ENCODE results near the gene GPR39.

The GPR39 gene

GRCh38 chr2:132412021-132412420, 4.6 kb upstream of the GPR39 start:
- no peak overlapping the region for H3K27ac ChIP-seq (ENCODE audit: low read depth, low read length)
- H3K9me3 ChIP-seq (ENCODE audit: control insufficient read depth, insufficient read depth, low read depth, low read length), result no peaks in the 10 kb centered on the region
- H3K27me3 ChIP-seq (ENCODE audit: control insufficient read depth, insufficient read depth, low read length), result peaks cover 24% of the 10 kb centered on the region
- no peak overlapping the region for H3K4me3 ChIP-seq (ENCODE audit: low read depth, low read length)
- no peak overlapping the region for H3K9ac ChIP-seq (ENCODE audit: low read length)
- H3K4me1 ChIP-seq (ENCODE audit: control insufficient read depth, insufficient read depth, low read length), result peaks cover 13% of the 10 kb centered on the region; the same call in 1 of the 2 replicates
- no peaks in the 10 kb centered on the region for H3K36me3 ChIP-seq (ENCODE audit: control insufficient read depth, insufficient read depth, low read length)

GRCh38 chr2:132414081-132414480, 2.5 kb upstream of the GPR39 start:
- H3K9ac ChIP-seq (ENCODE audit: low read length), result no peak overlapping the region
- H3K4me1 ChIP-seq (ENCODE audit: control insufficient read depth, insufficient read depth, low read length), result peaks cover 11% of the 10 kb centered on the region; the same call in 1 of the 2 replicates
- H3K27ac ChIP-seq (ENCODE audit: low read depth, low read length), result no peak overlapping the region
- no peak overlapping the region for H3K4me3 ChIP-seq (ENCODE audit: low read depth, low read length)
- peaks cover 44% of the 10 kb centered on the region for H3K27me3 ChIP-seq (ENCODE audit: control insufficient read depth, insufficient read depth, low read length)
- no peaks in the 10 kb centered on the region for H3K36me3 ChIP-seq (ENCODE audit: control insufficient read depth, insufficient read depth, low read length)
- H3K9me3 ChIP-seq (ENCODE audit: control insufficient read depth, insufficient read depth, low read depth, low read length), result no peaks in the 10 kb centered on the region

- Histone ChIP-seq H3K27me3 (ENCODE audit: control insufficient read depth, insufficient read depth, low read length) (peaks cover 52% of the 10 kb centered on the region), H3K9me3 (ENCODE audit: control insufficient read depth, insufficient read depth, low read depth, low read length) (no peaks in the 10 kb centered on the region), H3K4me1 (ENCODE audit: control insufficient read depth, insufficient read depth, low read length) (peaks cover 11% of the 10 kb centered on the region; the same call in 1 of the 2 replicates), H3K27ac (ENCODE audit: low read depth, low read length) (no peak overlapping the region), H3K9ac (ENCODE audit: low read length) (peak overlapping the region; percentile 69), H3K4me3 (ENCODE audit: low read depth, low read length) (peak overlapping the region; percentile 63), H3K36me3 (ENCODE audit: control insufficient read depth, insufficient read depth, low read length) (no peaks in the 10 kb centered on the region)
These were observed 1.2 kb upstream of the GPR39 start for GRCh38 chr2:132415256-132415914.

- H3K27ac ChIP-seq (ENCODE audit: low read depth, low read length), result no peak overlapping the region; the same call in 1 of the 2 replicates
- H3K9ac ChIP-seq (ENCODE audit: low read length), result peak overlapping the region; percentile 69
- H3K27me3 ChIP-seq (ENCODE audit: control insufficient read depth, insufficient read depth, low read length), result peaks cover 53% of the 10 kb centered on the region
- H3K36me3 ChIP-seq (ENCODE audit: control insufficient read depth, insufficient read depth, low read length), result no peaks in the 10 kb centered on the region
- no peaks in the 10 kb centered on the region for H3K9me3 ChIP-seq (ENCODE audit: control insufficient read depth, insufficient read depth, low read depth, low read length)
- peaks cover 11% of the 10 kb centered on the region; the same call in 1 of the 2 replicates for H3K4me1 ChIP-seq (ENCODE audit: control insufficient read depth, insufficient read depth, low read length)
- peak overlapping the region; percentile 63 for H3K4me3 ChIP-seq (ENCODE audit: low read depth, low read length)
These were observed 486 bp upstream of the GPR39 start for GRCh38 chr2:132415915-132416722.

- no peak overlapping the region for H3K9ac ChIP-seq (ENCODE audit: low read length)
- peaks cover 55% of the 10 kb centered on the region for H3K27me3 ChIP-seq (ENCODE audit: control insufficient read depth, insufficient read depth, low read length)
- H3K9me3 ChIP-seq (ENCODE audit: control insufficient read depth, insufficient read depth, low read depth, low read length), result no peaks in the 10 kb centered on the region
- H3K4me1 ChIP-seq (ENCODE audit: control insufficient read depth, insufficient read depth, low read length), result peaks cover 11% of the 10 kb centered on the region; the same call in 1 of the 2 replicates
- H3K4me3 ChIP-seq (ENCODE audit: low read depth, low read length), result no peak overlapping the region
- no peak overlapping the region for H3K27ac ChIP-seq (ENCODE audit: low read depth, low read length)
- H3K36me3 ChIP-seq (ENCODE audit: control insufficient read depth, insufficient read depth, low read length), result no peaks in the 10 kb centered on the region
These were observed 928 bp downstream of the GPR39 start for GRCh38 chr2:132417430-132418035.

- no peak overlapping the region for H3K4me3 ChIP-seq (ENCODE audit: low read depth, low read length)
- H3K27ac ChIP-seq (ENCODE audit: low read depth, low read length), result no peak overlapping the region
- H3K9ac ChIP-seq (ENCODE audit: low read length), result no peak overlapping the region
- H3K27me3 ChIP-seq (ENCODE audit: control insufficient read depth, insufficient read depth, low read length), result peaks cover 52% of the 10 kb centered on the region
- peaks cover 11% of the 10 kb centered on the region; the same call in 1 of the 2 replicates for H3K4me1 ChIP-seq (ENCODE audit: control insufficient read depth, insufficient read depth, low read length)
- no peaks in the 10 kb centered on the region for H3K9me3 ChIP-seq (ENCODE audit: control insufficient read depth, insufficient read depth, low read depth, low read length)
- no peaks in the 10 kb centered on the region for H3K36me3 ChIP-seq (ENCODE audit: control insufficient read depth, insufficient read depth, low read length)
These were observed 2.6 kb downstream of the GPR39 start for GRCh38 chr2:132419235-132419634.

- Histone ChIP-seq H3K9ac (ENCODE audit: low read length) (no peak overlapping the region), H3K36me3 (ENCODE audit: control insufficient read depth, insufficient read depth, low read length) (no peaks in the 10 kb centered on the region), H3K4me1 (ENCODE audit: control insufficient read depth, insufficient read depth, low read length) (peaks cover 11% of the 10 kb centered on the region; the same call in 1 of the 2 replicates), H3K9me3 (ENCODE audit: control insufficient read depth, insufficient read depth, low read depth, low read length) (no peaks in the 10 kb centered on the region), H3K27ac (ENCODE audit: low read depth, low read length) (no peak overlapping the region), H3K4me3 (ENCODE audit: low read depth, low read length) (no peak overlapping the region), H3K27me3 (ENCODE audit: control insufficient read depth, insufficient read depth, low read length) (peaks cover 48% of the 10 kb centered on the region)
These were observed 3.3 kb downstream of the GPR39 start for GRCh38 chr2:132419941-132420340.

GRCh38 chr2:132420816-132421805, 4.5 kb downstream of the GPR39 start:
- H3K9ac ChIP-seq (ENCODE audit: low read length), result no peak overlapping the region
- no peak overlapping the region for H3K4me3 ChIP-seq (ENCODE audit: low read depth, low read length)
- H3K9me3 ChIP-seq (ENCODE audit: control insufficient read depth, insufficient read depth, low read depth, low read length), result no peaks in the 10 kb centered on the region
- H3K4me1 ChIP-seq (ENCODE audit: control insufficient read depth, insufficient read depth, low read length), result peaks cover 6% of the 10 kb centered on the region; the same call in 1 of the 2 replicates
- peaks cover 36% of the 10 kb centered on the region for H3K27me3 ChIP-seq (ENCODE audit: control insufficient read depth, insufficient read depth, low read length)
- no peak overlapping the region for H3K27ac ChIP-seq (ENCODE audit: low read depth, low read length)
- H3K36me3 ChIP-seq (ENCODE audit: control insufficient read depth, insufficient read depth, low read length), result no peaks in the 10 kb centered on the region

- Histone ChIP-seq H3K9me3 (ENCODE audit: control insufficient read depth, insufficient read depth, low read depth, low read length) (no peaks in the 10 kb centered on the region), H3K27me3 (ENCODE audit: control insufficient read depth, insufficient read depth, low read length) (peaks cover 23% of the 10 kb centered on the region), H3K4me3 (ENCODE audit: low read depth, low read length) (no peak overlapping the region), H3K27ac (ENCODE audit: low read depth, low read length) (no peak overlapping the region), H3K36me3 (ENCODE audit: control insufficient read depth, insufficient read depth, low read length) (no peaks in the 10 kb centered on the region), H3K4me1 (ENCODE audit: control insufficient read depth, insufficient read depth, low read length) (no peaks in the 10 kb centered on the region), H3K9ac (ENCODE audit: low read length) (no peak overlapping the region)
These were observed 6.1 kb downstream of the GPR39 start for GRCh38 chr2:132422736-132423135.

- Histone ChIP-seq H3K27me3 (ENCODE audit: control insufficient read depth, insufficient read depth, low read length) (peaks cover 7% of the 10 kb centered on the region; the same call in 1 of the 2 replicates), H3K4me1 (ENCODE audit: control insufficient read depth, insufficient read depth, low read length) (no peaks in the 10 kb centered on the region), H3K27ac (ENCODE audit: low read depth, low read length) (no peak overlapping the region), H3K9me3 (ENCODE audit: control insufficient read depth, insufficient read depth, low read depth, low read length) (no peaks in the 10 kb centered on the region), H3K4me3 (ENCODE audit: low read depth, low read length) (no peak overlapping the region), H3K9ac (ENCODE audit: low read length) (no peak overlapping the region), H3K36me3 (ENCODE audit: control insufficient read depth, insufficient read depth, low read length) (no peaks in the 10 kb centered on the region)
These were observed 8.0 kb downstream of the GPR39 start for GRCh38 chr2:132424526-132425121.
